ENCODE results near the gene MBD3L2B.

MBD3L2B gene

GRCh38 chr19:6970443-6970842 lies 50.8 kb downstream of the MBD3L2B start:
- H3K27me3 ChIP-seq (ENCODE audit: control insufficient read depth, low read length), result no peaks in the 10 kb centered on the region
- 0 out of 2 replicates have a peak, but pooled peaks cover 6% of the 10 kb centered on the region for H3K4me1 ChIP-seq (ENCODE audit: control insufficient read depth, low read length)
- no peaks in the 10 kb centered on the region for H3K79me2 ChIP-seq (ENCODE audit: control insufficient read depth, low read length)
- H3K9me2 ChIP-seq (replicated peaks; ENCODE audit: control insufficient read depth, low read length), result no peaks in the 10 kb centered on the region
- H3K4me3 ChIP-seq (ENCODE audit: low read length), result no peak overlapping the region
- H3K9me3 ChIP-seq (ENCODE audit: control insufficient read depth, insufficient read depth, low read length), result peaks cover 8% of the 10 kb centered on the region; the same call in 1 of the 2 replicates
- H3F3A ChIP-seq (ENCODE audit: control insufficient read depth, insufficient read depth), result no peaks in the 10 kb centered on the region
- H3K27ac ChIP-seq (ENCODE audit: low read depth, low read length), result no peak overlapping the region
- no peak for TF ChIP-seq CTCF (IDR thresholded peaks at IDR 0.05; ENCODE audit: low read depth, low read length, poor library complexity, severe bottlenecking)
- no peak for TF ChIP-seq EZH2phosphoT487 (IDR thresholded peaks at IDR 0.05; ENCODE audit: borderline replicate concordance, low read length)
- no peaks in the 10 kb centered on the region for H4K20me1 ChIP-seq (ENCODE audit: control insufficient read depth, insufficient read depth, low read depth, low read length)
- H3K4me2 ChIP-seq (ENCODE audit: low read length), result no peak overlapping the region
- no peaks in the 10 kb centered on the region for H3K36me3 ChIP-seq (ENCODE audit: control insufficient read depth, low read length)

GRCh38 chr19:6970021-6970420 lies 51.2 kb downstream of the MBD3L2B start:
- H3K4me2 ChIP-seq (ENCODE audit: low read length), result no peak overlapping the region

GRCh38 chr19:6969490-6969889 lies 51.7 kb downstream of the MBD3L2B start:
- Histone ChIP-seq H3K27ac (ENCODE audit: low read depth, low read length) (no peak overlapping the region), H3K27me3 (ENCODE audit: control insufficient read depth, low read length) (no peaks in the 10 kb centered on the region), H3K79me2 (ENCODE audit: control insufficient read depth, low read length) (no peaks in the 10 kb centered on the region), H3K36me3 (ENCODE audit: control insufficient read depth, low read length) (no peaks in the 10 kb centered on the region), H3F3A (ENCODE audit: control insufficient read depth, insufficient read depth) (no peaks in the 10 kb centered on the region), H3K4me1 (ENCODE audit: control insufficient read depth, low read length) (0 out of 2 replicates have a peak, but pooled peaks cover 6% of the 10 kb centered on the region), H3K4me3 (ENCODE audit: low read length) (no peak overlapping the region), H4K20me1 (ENCODE audit: control insufficient read depth, insufficient read depth, low read depth, low read length) (no peaks in the 10 kb centered on the region), H3K4me2 (ENCODE audit: low read length) (no peak overlapping the region), H3K9me2 (replicated peaks; ENCODE audit: control insufficient read depth, low read length) (no peaks in the 10 kb centered on the region), H3K9me3 (ENCODE audit: control insufficient read depth, insufficient read depth, low read length) (peaks cover 8% of the 10 kb centered on the region; the same call in 1 of the 2 replicates)
- TF ChIP-seq EZH2phosphoT487 (IDR thresholded peaks at IDR 0.05; ENCODE audit: borderline replicate concordance, low read length) (no peak), CTCF (IDR thresholded peaks at IDR 0.05; ENCODE audit: low read depth, low read length, poor library complexity, severe bottlenecking) (no peak)

More at GRCh38 chr19:6970021-6970420, 51.2 kb downstream of the MBD3L2B start:
- Histone ChIP-seq H4K20me1 (ENCODE audit: control insufficient read depth, insufficient read depth, low read depth, low read length) (no peaks in the 10 kb centered on the region), H3K9me3 (ENCODE audit: control insufficient read depth, insufficient read depth, low read length) (peaks cover 8% of the 10 kb centered on the region; the same call in 1 of the 2 replicates), H3K36me3 (ENCODE audit: control insufficient read depth, low read length) (no peaks in the 10 kb centered on the region), H3K27ac (ENCODE audit: low read depth, low read length) (no peak overlapping the region), H3K4me3 (ENCODE audit: low read length) (no peak overlapping the region), H3K9me2 (replicated peaks; ENCODE audit: control insufficient read depth, low read length) (no peaks in the 10 kb centered on the region), H3K4me1 (ENCODE audit: control insufficient read depth, low read length) (0 out of 2 replicates have a peak, but pooled peaks cover 6% of the 10 kb centered on the region), H3F3A (ENCODE audit: control insufficient read depth, insufficient read depth) (no peaks in the 10 kb centered on the region), H3K79me2 (ENCODE audit: control insufficient read depth, low read length) (no peaks in the 10 kb centered on the region), H3K27me3 (ENCODE audit: control insufficient read depth, low read length) (no peaks in the 10 kb centered on the region)
- TF ChIP-seq CTCF (IDR thresholded peaks at IDR 0.05; ENCODE audit: low read depth, low read length, poor library complexity, severe bottlenecking), result no peak
- TF ChIP-seq EZH2phosphoT487 (IDR thresholded peaks at IDR 0.05; ENCODE audit: borderline replicate concordance, low read length), result no peak
